ENCODE data around the gene KLHL22.

The KLHL22 gene

DNA sequence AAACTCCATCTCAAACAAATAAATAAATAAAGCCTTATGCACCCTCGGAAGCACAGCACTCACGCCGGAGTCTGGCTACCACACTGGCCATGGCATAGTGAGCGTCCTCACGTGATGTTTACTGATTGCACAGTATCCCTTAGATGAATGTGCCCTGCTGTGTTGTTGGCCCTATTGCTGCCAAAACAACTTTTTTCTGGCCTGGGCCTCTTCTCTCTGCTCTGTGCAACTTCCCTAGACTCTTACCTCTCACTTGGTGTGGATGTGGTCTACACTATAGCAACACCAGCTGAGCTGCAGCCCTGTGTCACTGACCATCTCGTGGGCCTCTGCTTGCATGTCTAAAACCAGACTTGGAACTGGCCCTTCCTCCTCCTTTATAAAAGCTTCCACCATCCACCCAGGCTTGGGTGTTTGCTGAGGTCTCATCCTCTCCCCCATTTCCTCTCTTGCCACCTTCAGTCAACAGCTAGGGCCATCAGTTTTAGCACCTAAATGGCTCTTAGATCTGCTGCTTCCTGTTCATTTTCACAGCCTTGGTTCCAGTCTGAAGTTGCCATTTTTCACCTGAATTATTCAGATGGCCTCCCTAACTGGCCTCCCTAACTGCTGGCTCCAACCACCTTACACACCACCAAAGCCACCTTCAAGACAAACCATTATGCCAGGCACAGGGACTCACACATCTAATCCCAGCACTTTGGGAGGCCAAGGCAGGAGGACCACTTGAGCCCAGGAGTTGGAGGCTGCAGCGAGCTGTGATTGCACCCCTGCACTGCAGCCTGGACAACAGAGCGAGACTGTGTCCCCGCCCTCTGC lies 92.4 kb downstream of the KLHL22 start:
- H3K27me3 ChIP-seq (ENCODE audit: insufficient read depth, low read length) = no peaks in the 10 kb centered on the region
- H3K36me3 ChIP-seq (ENCODE audit: insufficient read depth, low read depth, low read length) = peaks cover 69% of the 10 kb centered on the region
- H3K9ac ChIP-seq (ENCODE audit: low read depth, low read length) = no peak overlapping the region
- H3K4me1 ChIP-seq (ENCODE audit: insufficient read depth, low read length) = no peaks in the 10 kb centered on the region
- no peaks in the 10 kb centered on the region for H3K9me3 ChIP-seq (ENCODE audit: insufficient read depth, low read depth, low read length)
- no peak overlapping the region for H3K4me3 ChIP-seq (ENCODE audit: low read length)
- no peak overlapping the region for H3K27ac ChIP-seq (ENCODE audit: low read length)

DNA sequence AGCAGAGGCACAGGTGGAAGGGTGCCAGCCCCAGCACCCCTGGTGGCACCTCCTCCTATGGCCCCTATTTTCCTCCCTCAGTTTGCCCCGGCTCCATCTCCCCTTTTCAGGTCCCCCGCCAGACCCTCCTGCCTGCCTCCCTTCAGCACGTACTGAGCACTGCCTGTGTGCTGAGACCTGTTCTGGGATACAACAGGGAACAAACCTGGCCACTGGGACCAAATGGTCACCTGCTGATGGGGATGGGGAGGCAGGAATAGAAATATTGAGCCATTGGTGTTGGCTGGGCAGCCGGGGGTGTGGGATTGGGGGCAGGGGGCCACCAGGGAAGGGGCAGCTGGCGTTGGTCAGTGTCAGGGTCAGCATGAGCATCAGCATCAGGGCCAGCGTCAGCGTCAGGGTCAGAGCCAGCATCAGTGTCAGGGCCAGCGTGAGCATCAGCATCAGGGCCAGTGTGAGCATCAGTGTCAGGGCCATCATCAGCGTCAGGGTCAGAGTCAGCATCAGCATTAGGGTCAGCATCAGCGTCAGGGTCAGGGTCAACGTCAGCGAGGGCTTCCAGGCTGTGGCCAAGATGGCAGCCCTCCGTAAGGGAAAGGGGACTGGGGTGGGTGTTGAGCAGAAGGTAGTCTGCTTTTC lies 94.1 kb downstream of the KLHL22 start:
- no peaks in the 10 kb centered on the region for H3K9me3 ChIP-seq (ENCODE audit: insufficient read depth, low read depth, low read length)
- peaks cover 60% of the 10 kb centered on the region for H3K36me3 ChIP-seq (ENCODE audit: insufficient read depth, low read depth, low read length)
- no peak overlapping the region for H3K9ac ChIP-seq (ENCODE audit: low read depth, low read length)

DNA sequence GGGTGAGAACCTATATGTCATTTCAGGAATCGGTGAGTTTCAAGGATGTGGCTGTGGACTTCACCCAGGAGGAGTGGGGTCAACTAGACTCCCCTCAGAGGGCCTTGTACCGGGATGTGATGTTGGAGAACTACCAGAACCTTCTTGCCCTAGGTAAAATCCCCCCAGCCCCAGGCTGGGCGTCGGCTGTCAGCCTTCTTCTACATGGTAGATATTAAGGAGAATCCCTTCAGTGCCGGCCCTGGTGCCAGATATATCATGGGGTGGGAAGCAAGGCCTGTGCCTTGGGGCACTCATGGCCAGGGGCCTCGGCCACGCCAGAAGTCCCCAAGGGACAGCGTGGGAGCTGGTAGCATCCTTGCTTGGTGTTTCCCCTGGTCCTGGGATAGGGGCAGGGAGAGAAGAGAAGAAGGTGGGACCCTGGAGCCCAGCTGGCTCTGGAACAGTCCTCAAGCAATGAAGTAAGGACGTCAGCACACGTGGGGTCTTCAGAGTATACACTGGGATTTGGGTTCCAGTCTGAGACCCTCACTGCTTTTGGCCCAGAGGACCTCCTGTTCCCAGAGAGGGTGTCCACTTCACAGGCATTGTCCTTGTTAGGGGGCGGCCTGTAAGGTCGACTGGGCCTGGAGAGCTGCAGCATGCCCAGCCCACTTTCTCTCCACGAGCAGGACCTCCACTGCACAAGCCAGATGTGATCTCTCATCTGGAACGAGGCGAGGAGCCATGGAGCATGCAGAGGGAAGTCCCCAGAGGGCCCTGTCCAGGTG lies 94.8 kb downstream of the KLHL22 start:
- no peaks in the 10 kb centered on the region for H3K9me3 ChIP-seq (ENCODE audit: insufficient read depth, low read depth, low read length)
- no peaks in the 10 kb centered on the region; the same call in 1 of the 2 replicates for H3K4me1 ChIP-seq (ENCODE audit: insufficient read depth, low read length)
- no peaks in the 10 kb centered on the region for H3K27me3 ChIP-seq (ENCODE audit: insufficient read depth, low read length)
- no peak overlapping the region for H3K4me3 ChIP-seq (ENCODE audit: low read length)
- no peak overlapping the region for H3K9ac ChIP-seq (ENCODE audit: low read depth, low read length)
- no peak overlapping the region for H3K27ac ChIP-seq (ENCODE audit: low read length)
- peaks cover 55% of the 10 kb centered on the region for H3K36me3 ChIP-seq (ENCODE audit: insufficient read depth, low read depth, low read length)

More for the DNA sequence above, 94.1 kb downstream of the KLHL22 start:
- H3K27ac ChIP-seq (ENCODE audit: low read length) = no peak overlapping the region
- H3K27me3 ChIP-seq (ENCODE audit: insufficient read depth, low read length) = no peaks in the 10 kb centered on the region
- no peak overlapping the region for H3K4me3 ChIP-seq (ENCODE audit: low read length)
- H3K4me1 ChIP-seq (ENCODE audit: insufficient read depth, low read length) = no peaks in the 10 kb centered on the region

DNA sequence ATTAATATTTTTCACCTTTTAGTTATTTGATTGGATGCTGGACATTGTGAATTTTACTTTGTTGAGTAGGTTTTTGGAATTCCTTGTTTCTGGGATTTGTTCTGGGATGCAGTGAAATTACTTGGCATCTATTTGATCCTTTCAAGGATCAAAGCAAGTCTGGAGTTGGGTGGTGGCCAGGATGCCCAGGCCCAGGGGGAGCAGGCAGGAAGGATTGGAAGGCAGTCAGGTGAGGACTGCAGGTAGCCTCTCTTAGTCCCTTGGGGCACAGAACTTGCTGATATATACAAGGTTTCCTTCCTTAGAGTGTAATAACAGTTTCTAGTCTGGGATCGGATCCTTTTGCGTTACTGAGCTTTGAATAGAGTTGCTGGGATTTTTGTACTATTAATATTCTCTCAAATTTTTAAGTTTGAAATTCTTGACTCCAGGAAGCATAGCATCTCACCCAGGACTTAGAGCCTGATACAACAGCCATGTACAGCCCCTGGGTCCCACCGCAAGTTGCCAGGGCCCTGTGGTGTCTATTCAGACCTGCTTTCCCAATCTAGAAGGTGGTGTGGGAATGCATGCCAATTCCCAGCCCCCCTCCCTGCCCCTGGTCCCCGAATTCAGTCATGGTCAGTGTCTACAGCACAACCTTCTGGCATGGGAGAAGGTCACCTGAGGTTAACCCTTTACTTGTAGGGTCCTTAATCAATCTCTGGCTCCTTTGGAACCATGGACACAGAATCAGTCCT lies 95.6 kb downstream of the KLHL22 start:
- H3K36me3 ChIP-seq (ENCODE audit: insufficient read depth, low read depth, low read length) = peaks cover 47% of the 10 kb centered on the region
- H3K4me3 ChIP-seq (ENCODE audit: low read length) = no peak overlapping the region
- H3K4me1 ChIP-seq (ENCODE audit: insufficient read depth, low read length) = peaks cover 2% of the 10 kb centered on the region; the same call in 1 of the 2 replicates
- H3K27ac ChIP-seq (ENCODE audit: low read length) = no peak overlapping the region
- no peaks in the 10 kb centered on the region for H3K9me3 ChIP-seq (ENCODE audit: insufficient read depth, low read depth, low read length)
- H3K27me3 ChIP-seq (ENCODE audit: insufficient read depth, low read length) = no peaks in the 10 kb centered on the region
- no peak overlapping the region for H3K9ac ChIP-seq (ENCODE audit: low read depth, low read length)

DNA sequence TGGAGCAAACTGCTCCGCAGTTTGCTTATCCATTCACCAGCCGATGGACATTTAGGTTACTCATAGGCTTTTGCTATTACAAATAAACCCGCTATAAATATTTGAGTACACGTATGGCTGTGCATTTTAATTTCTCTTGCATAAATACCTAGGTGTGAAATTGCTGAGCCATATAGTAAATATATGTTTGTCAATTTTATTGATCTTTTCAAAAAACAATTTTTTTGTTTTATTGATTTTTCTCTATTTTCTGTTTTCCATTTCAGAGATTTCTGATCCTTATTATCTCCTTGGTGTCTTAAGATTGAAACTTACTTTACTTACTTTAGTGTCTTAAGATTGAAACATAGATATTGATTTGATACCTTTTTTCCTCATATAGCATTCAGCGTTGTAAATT lies 97.2 kb downstream of the KLHL22 start:
- peaks cover 34% of the 10 kb centered on the region for H3K36me3 ChIP-seq (ENCODE audit: insufficient read depth, low read depth, low read length)
- H3K27me3 ChIP-seq (ENCODE audit: insufficient read depth, low read length) = no peaks in the 10 kb centered on the region
- H3K4me1 ChIP-seq (ENCODE audit: insufficient read depth, low read length) = peaks cover 2% of the 10 kb centered on the region; the same call in 1 of the 2 replicates
- H3K9me3 ChIP-seq (ENCODE audit: insufficient read depth, low read depth, low read length) = no peaks in the 10 kb centered on the region
- no peak overlapping the region for H3K9ac ChIP-seq (ENCODE audit: low read depth, low read length)
- H3K27ac ChIP-seq (ENCODE audit: low read length) = no peak overlapping the region
- H3K4me3 ChIP-seq (ENCODE audit: low read length) = no peak overlapping the region

DNA sequence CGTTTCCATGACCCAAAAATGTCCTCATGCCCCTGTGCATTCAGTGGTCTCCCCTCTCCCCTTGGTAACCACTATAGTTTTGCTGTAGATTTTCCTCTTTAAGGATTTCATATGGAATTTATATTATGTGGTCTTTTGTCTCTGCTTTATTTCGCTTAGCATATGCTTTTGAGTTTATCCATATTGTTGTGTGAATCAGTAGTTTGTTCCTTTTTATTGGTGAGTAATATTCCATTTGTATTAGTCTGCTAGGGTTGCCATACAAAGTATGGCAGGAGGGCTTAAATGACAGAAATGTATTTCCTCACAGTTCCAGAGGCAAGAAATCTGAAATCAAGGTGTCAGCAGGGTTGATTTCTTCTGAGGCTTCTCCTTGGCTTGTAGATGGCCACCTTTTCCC lies 98.1 kb downstream of the KLHL22 start:
- Histone ChIP-seq H3K9ac (ENCODE audit: low read depth, low read length) (no peak overlapping the region), H3K27me3 (ENCODE audit: insufficient read depth, low read length) (no peaks in the 10 kb centered on the region), H3K36me3 (ENCODE audit: insufficient read depth, low read depth, low read length) (peaks cover 27% of the 10 kb centered on the region), H3K9me3 (ENCODE audit: insufficient read depth, low read depth, low read length) (no peaks in the 10 kb centered on the region), H3K4me3 (ENCODE audit: low read length) (no peak overlapping the region), H3K4me1 (ENCODE audit: insufficient read depth, low read length) (peaks cover 2% of the 10 kb centered on the region; the same call in 1 of the 2 replicates), H3K27ac (ENCODE audit: low read length) (no peak overlapping the region)

DNA sequence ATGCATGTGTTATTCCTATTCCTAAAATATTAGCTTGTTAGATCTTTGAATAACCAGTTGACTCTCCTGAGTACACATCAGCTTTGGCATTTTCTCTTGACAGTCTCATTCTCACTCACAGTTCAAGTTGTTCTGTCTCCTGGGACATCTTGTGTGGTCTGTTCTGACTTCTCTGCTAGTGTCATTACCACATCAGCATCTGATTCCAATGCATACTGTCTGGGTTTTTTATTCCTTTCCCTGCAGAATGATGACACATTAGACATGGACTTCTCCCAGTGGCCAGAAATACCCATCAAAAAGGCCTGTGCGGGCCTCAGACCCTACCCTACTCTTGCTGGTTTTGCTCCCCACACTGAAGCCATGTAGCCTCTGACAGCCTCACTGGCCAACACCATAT lies 99.0 kb downstream of the KLHL22 start:
- Histone ChIP-seq H3K9me3 (ENCODE audit: insufficient read depth, low read depth, low read length) (no peaks in the 10 kb centered on the region), H3K27me3 (ENCODE audit: insufficient read depth, low read length) (no peaks in the 10 kb centered on the region), H3K27ac (ENCODE audit: low read length) (no peak overlapping the region), H3K4me3 (ENCODE audit: low read length) (no peak overlapping the region), H3K9ac (ENCODE audit: low read depth, low read length) (no peak overlapping the region; the same call in 1 of the 2 replicates), H3K36me3 (ENCODE audit: insufficient read depth, low read depth, low read length) (peaks cover 19% of the 10 kb centered on the region), H3K4me1 (ENCODE audit: insufficient read depth, low read length) (peaks cover 2% of the 10 kb centered on the region; the same call in 1 of the 2 replicates)

DNA sequence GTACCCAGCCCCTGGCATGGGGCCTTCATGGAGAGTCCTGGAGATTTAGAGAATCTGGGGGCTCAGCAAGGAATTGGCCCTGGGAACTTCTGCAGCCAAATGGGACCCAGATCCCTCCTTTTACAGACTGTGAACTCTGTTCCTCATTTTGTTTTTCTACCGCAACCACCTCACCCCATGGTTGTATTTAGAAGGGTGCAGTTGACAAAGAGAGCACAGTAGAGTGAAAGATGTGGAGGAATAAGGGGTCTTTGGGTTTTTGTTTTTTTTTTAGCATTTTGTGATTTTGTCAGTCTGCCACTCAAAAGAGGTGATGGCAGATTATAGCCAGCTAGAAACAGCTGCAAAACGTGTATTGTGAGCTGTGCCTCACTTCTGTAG lies 99.7 kb downstream of the KLHL22 start:
- Histone ChIP-seq H3K27ac (ENCODE audit: low read length) (no peak overlapping the region), H3K4me3 (ENCODE audit: low read length) (peak overlapping the region; percentile 87; the same call in 1 of the 2 replicates), H3K9me3 (ENCODE audit: insufficient read depth, low read depth, low read length) (no peaks in the 10 kb centered on the region), H3K9ac (ENCODE audit: low read depth, low read length) (no peak overlapping the region), H3K27me3 (ENCODE audit: insufficient read depth, low read length) (no peaks in the 10 kb centered on the region), H3K4me1 (ENCODE audit: insufficient read depth, low read length) (peaks cover 2% of the 10 kb centered on the region; the same call in 1 of the 2 replicates), H3K36me3 (ENCODE audit: insufficient read depth, low read depth, low read length) (peaks cover 18% of the 10 kb centered on the region)

DNA sequence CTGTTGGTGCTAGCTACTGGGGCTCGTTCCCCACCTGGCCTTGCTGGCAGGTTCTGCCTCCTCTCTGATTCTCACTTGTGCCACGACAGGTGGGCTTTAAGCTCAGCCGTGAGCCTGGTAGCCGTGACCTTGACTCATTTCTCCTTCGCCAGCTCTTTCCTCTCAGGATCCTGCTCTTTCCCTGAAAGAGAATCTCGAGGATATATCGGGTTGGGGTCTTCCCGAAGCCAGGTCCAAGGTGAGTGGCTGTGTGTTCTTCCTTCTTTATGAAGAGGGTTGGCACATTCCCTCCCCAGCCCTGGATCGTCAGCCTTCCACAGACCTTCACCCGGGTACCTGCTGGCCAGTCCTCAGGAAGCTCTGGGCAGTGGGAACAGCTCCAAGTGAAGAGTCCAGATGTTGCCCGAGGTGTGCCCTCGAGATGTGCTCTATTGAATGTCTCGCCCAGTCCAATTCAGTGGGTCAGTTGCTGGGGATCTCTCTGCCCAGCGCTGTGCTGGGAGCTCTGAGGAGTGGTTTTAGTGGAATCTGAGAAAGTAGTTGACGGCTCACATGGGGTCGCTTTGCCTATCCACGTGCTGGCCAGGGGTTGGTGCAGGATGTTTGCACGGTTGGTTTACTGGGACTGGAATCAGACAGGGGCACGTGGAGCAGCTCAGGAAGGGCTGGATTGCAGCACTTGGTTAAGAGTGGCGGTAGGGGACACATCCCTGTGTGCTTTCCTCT lies 100.3 kb downstream of the KLHL22 start:
- Histone ChIP-seq H3K9me3 (ENCODE audit: insufficient read depth, low read depth, low read length) (no peaks in the 10 kb centered on the region), H3K27me3 (ENCODE audit: insufficient read depth, low read length) (no peaks in the 10 kb centered on the region; the same call in 1 of the 2 replicates), H3K4me3 (ENCODE audit: low read length) (peak overlapping the region; percentile 87), H3K27ac (ENCODE audit: low read length) (no peak overlapping the region), H3K9ac (ENCODE audit: low read depth, low read length) (peak overlapping the region; percentile 89; the same call in 1 of the 2 replicates), H3K36me3 (ENCODE audit: insufficient read depth, low read depth, low read length) (peaks cover 12% of the 10 kb centered on the region), H3K4me1 (ENCODE audit: insufficient read depth, low read length) (peaks cover 2% of the 10 kb centered on the region; the same call in 1 of the 2 replicates)

DNA sequence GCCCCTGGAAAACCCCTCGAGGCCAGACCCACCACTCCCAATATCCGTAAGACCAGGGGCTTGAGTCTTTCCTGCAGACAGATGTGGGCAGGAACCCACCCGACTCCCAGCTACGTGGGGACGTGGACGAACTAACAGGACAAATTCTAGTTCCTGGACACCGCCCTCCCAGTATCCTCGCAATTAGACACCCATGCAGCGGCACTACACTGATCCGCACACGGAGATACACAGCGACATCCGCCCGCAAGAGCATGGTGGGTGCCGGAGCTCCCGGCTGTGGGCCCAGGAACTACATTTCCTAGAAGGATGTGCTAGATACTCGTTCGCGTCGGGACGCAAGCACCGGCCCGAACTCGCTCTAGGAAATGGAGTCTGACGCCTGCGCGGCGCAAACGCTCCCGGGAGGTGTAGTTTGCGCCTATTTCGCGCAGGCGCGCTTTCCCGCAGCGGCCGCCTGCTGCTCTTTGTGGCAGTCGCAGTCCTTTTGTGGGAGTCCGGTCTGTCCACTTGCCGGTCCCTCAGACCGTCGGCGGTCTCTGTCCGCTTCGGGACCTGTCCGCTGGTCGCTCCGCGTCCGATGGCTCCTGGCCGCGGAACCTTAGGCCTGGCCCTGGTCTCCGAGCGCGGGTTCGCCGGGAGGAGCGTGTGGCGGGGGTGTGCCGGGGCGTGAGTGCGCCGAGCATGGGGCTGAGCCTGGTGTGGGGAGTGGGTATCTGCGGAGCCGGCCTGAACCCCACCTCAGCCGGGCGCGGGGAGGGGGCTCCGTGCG lies 101.7 kb downstream of the KLHL22 start, which contains the start of gene ZNF74:
Gene ZNF74 (plus strand): TSS at position 447 of the 772 bp plus-strand sequence. CDS start 478 bp downstream, outside the sequence.
- Histone ChIP-seq H3K9me3 (ENCODE audit: insufficient read depth, low read depth, low read length) (no peaks in the 10 kb centered on the region), H3K27ac (ENCODE audit: low read length) (peak within 1 kb of the TSS; percentile 29), H3K4me1 (ENCODE audit: insufficient read depth, low read length) (peaks cover 2% of the 10 kb centered on the region; the same call in 1 of the 2 replicates), H3K36me3 (ENCODE audit: insufficient read depth, low read depth, low read length) (peaks cover 10% of the 10 kb centered on the region), H3K4me3 (ENCODE audit: low read length) (peak within 1 kb of the TSS; percentile 87), H3K27me3 (ENCODE audit: insufficient read depth, low read length) (no peaks in the 10 kb centered on the region; the same call in 1 of the 2 replicates), H3K9ac (ENCODE audit: low read depth, low read length) (peak within 1 kb of the TSS; percentile 89)
